Measurements from ENCODE around the gene MGAT5B. TPM values are rescaled to one million over a fixed set of nuclear protein-coding genes. Genes with fewer than 3 reads are reported as not detected.

Gene MGAT5B
- total and polyA plus RNA-seq, 10 of the 15 experiments (the other 5 are each of a cell fraction or from before 2014, with no cell fraction given) = 0.13 TPM; not detected in 9

DNA sequence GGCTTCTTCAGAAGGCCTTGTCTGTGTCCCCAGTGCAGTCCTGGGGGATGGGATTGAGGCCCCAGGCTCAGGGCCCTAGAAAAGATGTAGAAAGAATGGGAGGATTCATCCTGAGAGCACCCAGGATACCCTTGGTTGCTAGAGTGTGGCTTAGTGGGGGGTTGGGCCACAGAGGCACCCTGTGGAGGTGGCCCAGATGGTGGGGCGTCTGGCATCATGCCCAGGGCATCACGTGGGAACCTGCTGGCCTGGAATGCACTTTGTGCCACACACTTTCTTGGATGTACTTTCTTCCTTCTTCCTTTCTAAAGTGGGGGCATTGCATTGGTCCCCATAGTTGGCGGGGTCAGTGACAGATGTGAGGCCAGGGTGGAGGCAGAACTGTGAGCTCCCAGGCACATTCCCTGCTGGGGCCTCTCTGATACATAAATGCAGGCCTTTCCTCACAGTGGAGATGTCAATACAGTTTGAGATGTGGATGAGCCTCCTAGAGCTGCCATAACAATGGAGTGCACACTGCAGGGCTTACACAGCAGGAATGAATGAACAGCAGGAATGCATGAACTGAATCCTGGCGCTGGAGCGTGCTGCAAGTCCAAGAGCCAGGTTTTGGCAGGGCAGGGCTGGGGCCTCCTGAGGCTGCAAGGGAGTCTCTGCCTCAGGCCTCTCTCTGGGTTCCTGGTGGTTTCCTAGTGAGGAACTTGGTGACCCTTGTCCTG, 43.3 kb downstream of the MGAT5B start:
- 7% methylated on average over 5 of the region's 5 CpGs for WGBS (ENCODE audit: insufficient coverage, insufficient replicate concordance, low lambda C conversion rate, missing lambda C conversion rate)
- H3K36me3 ChIP-seq (ENCODE audit: control insufficient read depth in 2 of 2, insufficient read depth in 2 of 2, low read length in 1 of 2) = no peaks in the 10 kb centered on the region
- no peak overlapping the region for H3K27ac ChIP-seq (ENCODE audit: control insufficient read depth, insufficient read depth)
- no peaks in the 10 kb centered on the region for H3K9me3 ChIP-seq (replicated peaks; ENCODE audit: control insufficient read depth, insufficient read depth, low read length)
- ATAC-seq (no peak), FAIRE-seq (no peak), DNase-seq (ENCODE audit: low read depth, low spot score) (no peak)
- H3K9ac ChIP-seq (ENCODE audit: control insufficient read depth, insufficient read depth, low read length) = no peak overlapping the region
- no peaks in the 10 kb centered on the region; a peak in 1 of 4 replicates for H3K27me3 ChIP-seq (replicated peaks in 1 of 2; ENCODE audit: control insufficient read depth in 2 of 2, insufficient read depth in 2 of 2, low read length in 1 of 2)
- intact Hi-C loops (cut with micrococcal nuclease; ENCODE audit: unreplicated experiment) (no loop called here), in situ Hi-C loops (cut with MboI) (no loop called here)
- H3K79me2 ChIP-seq (ENCODE audit: control insufficient read depth, insufficient read depth, low read length) = no peaks in the 10 kb centered on the region
- POLR2A ChIA-PET = no interaction called here
- H2AFZ ChIP-seq (ENCODE audit: control insufficient read depth, low read depth, low read length) = no peak overlapping the region
- CTCF ChIA-PET = no interaction called here
- H3K4me3 ChIP-seq = no peak overlapping the region
- no peaks in the 10 kb centered on the region for H3K4me1 ChIP-seq (ENCODE audit: control insufficient read depth, insufficient read depth, low read length)
- H3K4me2 ChIP-seq (ENCODE audit: control insufficient read depth, insufficient read depth) = no peak overlapping the region
- no peaks in the 10 kb centered on the region for H4K20me1 ChIP-seq (ENCODE audit: control insufficient read depth, insufficient read depth)
- no TSS peak for BruUV-seq (replicated peaks)
- SMC1A ChIA-PET (ENCODE audit: uncharacterized antibody, unreplicated experiment) = interaction anchor here (0.8 kb wide), 1 partner anchor 31 kb away, joined by 3 read pairs; no protein-coding TSS in a partner anchor
- RAD21 ChIA-PET (ENCODE audit: unreplicated experiment) = interaction anchor here (1.5 kb wide), 1 partner anchor 71 kb away, joined by 4 read pairs; no protein-coding TSS in a partner anchor
- TF ChIP-seq YBX1 (IDR thresholded peaks at IDR 0.05) = no peak
- TF ChIP-seq NFXL1 (IDR thresholded peaks at IDR 0.05; ENCODE audit: borderline replicate concordance) = no peak
- TF ChIP-seq HDAC2 (IDR thresholded peaks at IDR 0.05) = no peak
- TF ChIP-seq TAF1 (IDR thresholded peaks at IDR 0.05; ENCODE audit: borderline replicate concordance, low read depth, low read length) = no peak
- no peak for TF ChIP-seq NRF1 (conservative IDR thresholded peaks at IDR 0.05; ENCODE audit: low read depth, low read length)
- TF ChIP-seq STAT3 (IDR thresholded peaks at IDR 0.05; ENCODE audit: low read depth, low read length) = no peak
- no peak for TF ChIP-seq CBFB (IDR thresholded peaks at IDR 0.05; ENCODE audit: low read depth)
- TF ChIP-seq, protein P1, sequence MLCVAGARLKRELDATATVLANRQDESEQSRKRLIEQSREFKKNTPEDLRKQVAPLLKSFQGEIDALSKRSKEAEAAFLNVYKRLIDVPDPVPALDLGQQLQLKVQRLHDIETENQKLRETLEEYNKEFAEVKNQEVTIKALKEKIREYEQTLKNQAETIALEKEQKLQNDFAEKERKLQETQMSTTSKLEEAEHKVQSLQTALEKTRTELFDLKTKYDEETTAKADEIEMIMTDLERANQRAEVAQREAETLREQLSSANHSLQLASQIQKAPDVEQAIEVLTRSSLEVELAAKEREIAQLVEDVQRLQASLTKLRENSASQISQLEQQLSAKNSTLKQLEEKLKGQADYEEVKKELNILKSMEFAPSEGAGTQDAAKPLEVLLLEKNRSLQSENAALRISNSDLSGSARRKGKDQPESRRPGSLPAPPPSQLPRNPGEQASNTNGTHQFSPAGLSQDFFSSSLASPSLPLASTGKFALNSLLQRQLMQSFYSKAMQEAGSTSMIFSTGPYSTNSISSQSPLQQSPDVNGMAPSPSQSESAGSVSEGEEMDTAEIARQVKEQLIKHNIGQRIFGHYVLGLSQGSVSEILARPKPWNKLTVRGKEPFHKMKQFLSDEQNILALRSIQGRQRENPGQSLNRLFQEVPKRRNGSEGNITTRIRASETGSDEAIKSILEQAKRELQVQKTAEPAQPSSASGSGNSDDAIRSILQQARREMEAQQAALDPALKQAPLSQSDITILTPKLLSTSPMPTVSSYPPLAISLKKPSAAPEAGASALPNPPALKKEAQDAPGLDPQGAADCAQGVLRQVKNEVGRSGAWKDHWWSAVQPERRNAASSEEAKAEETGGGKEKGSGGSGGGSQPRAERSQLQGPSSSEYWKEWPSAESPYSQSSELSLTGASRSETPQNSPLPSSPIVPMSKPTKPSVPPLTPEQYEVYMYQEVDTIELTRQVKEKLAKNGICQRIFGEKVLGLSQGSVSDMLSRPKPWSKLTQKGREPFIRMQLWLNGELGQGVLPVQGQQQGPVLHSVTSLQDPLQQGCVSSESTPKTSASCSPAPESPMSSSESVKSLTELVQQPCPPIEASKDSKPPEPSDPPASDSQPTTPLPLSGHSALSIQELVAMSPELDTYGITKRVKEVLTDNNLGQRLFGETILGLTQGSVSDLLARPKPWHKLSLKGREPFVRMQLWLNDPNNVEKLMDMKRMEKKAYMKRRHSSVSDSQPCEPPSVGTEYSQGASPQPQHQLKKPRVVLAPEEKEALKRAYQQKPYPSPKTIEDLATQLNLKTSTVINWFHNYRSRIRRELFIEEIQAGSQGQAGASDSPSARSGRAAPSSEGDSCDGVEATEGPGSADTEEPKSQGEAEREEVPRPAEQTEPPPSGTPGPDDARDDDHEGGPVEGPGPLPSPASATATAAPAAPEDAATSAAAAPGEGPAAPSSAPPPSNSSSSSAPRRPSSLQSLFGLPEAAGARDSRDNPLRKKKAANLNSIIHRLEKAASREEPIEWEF (IDR thresholded peaks at IDR 0.05; ENCODE audit: insufficient replicate concordance, low read depth, low read length) = no peak
- TF ChIP-seq, protein P2, sequence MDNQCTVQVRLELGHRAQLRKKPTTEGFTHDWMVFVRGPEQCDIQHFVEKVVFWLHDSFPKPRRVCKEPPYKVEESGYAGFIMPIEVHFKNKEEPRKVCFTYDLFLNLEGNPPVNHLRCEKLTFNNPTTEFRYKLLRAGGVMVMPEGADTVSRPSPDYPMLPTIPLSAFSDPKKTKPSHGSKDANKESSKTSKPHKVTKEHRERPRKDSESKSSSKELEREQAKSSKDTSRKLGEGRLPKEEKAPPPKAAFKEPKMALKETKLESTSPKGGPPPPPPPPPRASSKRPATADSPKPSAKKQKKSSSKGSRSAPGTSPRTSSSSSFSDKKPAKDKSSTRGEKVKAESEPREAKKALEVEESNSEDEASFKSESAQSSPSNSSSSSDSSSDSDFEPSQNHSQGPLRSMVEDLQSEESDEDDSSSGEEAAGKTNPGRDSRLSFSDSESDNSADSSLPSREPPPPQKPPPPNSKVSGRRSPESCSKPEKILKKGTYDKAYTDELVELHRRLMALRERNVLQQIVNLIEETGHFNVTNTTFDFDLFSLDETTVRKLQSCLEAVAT (IDR thresholded peaks at IDR 0.05) = no peak
- TF ChIP-seq, protein P3, sequence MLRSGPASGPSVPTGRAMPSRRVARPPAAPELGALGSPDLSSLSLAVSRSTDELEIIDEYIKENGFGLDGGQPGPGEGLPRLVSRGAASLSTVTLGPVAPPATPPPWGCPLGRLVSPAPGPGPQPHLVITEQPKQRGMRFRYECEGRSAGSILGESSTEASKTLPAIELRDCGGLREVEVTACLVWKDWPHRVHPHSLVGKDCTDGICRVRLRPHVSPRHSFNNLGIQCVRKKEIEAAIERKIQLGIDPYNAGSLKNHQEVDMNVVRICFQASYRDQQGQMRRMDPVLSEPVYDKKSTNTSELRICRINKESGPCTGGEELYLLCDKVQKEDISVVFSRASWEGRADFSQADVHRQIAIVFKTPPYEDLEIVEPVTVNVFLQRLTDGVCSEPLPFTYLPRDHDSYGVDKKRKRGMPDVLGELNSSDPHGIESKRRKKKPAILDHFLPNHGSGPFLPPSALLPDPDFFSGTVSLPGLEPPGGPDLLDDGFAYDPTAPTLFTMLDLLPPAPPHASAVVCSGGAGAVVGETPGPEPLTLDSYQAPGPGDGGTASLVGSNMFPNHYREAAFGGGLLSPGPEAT (IDR thresholded peaks at IDR 0.05; ENCODE audit: low read depth) = no peak
- no peak for TF ChIP-seq POU2F2 (IDR thresholded peaks at IDR 0.05; ENCODE audit: borderline replicate concordance, low read depth, low read length)
- no peak for TF ChIP-seq SIX5 (IDR thresholded peaks at IDR 0.05; ENCODE audit: low read depth, low read length, severe bottlenecking)
- TF ChIP-seq ZNF274 (IDR thresholded peaks at IDR 0.05; ENCODE audit: insufficient read depth, insufficient read length) = no peak
- no peak for TF ChIP-seq TCF7 (IDR thresholded peaks at IDR 0.05; ENCODE audit: borderline replicate concordance)
- no peak for TF ChIP-seq PAX5 (IDR thresholded peaks at IDR 0.05; ENCODE audit: borderline replicate concordance, low read depth, low read length)
- no peak for TF ChIP-seq BCL11A (IDR thresholded peaks at IDR 0.05; ENCODE audit: low read depth, low read length)
- no peak for TF ChIP-seq FOXM1 (IDR thresholded peaks at IDR 0.05; ENCODE audit: low read depth, low read length)
